DMS114 treated with DMSO at 0.1 percent for 48 hours (cell line): ENCODE measurements around the gene FADD.

ENCODE experiments used
- DNase-seq: peaks from one replicate; lab custom pipeline; 2025; ENCODE audit not compliant: unreplicated experiment; lab: John Stamatoyannopoulos, UW

FADD gene

GRCh38 chr11:70202920-70203750 lies at the start of gene FADD:
TSS of gene FADD (plus strand) at chr11:70203296. CDS start at chr11:70203460, 164 bp downstream.
- DNase-seq, result peak; percentile 100

DNA sequence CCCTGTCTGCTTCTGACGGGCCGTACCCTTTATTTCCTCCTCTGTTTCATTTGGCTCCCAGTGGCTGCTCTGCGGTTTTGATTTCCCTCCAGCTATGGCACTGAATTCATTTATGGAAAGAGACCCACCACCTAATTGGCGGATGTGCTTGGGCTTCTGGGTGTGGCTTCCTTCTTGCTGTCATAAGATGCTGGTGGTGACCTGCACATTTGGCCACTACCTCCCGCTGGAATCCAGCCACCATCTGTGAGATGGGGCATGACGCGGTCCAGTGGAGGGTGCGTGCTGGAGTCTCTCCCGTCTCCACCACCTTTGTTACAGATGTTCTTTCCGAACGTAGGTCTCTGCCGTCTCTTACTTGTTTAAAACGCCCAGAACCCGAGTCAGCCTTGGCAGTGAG lies 47.7 kb upstream of the FADD start:
- no peak for DNase-seq

- DNase-seq, result no peak
These were observed 46.6 kb upstream of the FADD start for GRCh38 chr11:70156291-70157037.

GRCh38 chr11:70158201-70158600 lies 44.9 kb upstream of the FADD start:
- DNase-seq, result no peak

- no peak for DNase-seq
These were observed 44.2 kb upstream of the FADD start for GRCh38 chr11:70158757-70159389.

DNA sequence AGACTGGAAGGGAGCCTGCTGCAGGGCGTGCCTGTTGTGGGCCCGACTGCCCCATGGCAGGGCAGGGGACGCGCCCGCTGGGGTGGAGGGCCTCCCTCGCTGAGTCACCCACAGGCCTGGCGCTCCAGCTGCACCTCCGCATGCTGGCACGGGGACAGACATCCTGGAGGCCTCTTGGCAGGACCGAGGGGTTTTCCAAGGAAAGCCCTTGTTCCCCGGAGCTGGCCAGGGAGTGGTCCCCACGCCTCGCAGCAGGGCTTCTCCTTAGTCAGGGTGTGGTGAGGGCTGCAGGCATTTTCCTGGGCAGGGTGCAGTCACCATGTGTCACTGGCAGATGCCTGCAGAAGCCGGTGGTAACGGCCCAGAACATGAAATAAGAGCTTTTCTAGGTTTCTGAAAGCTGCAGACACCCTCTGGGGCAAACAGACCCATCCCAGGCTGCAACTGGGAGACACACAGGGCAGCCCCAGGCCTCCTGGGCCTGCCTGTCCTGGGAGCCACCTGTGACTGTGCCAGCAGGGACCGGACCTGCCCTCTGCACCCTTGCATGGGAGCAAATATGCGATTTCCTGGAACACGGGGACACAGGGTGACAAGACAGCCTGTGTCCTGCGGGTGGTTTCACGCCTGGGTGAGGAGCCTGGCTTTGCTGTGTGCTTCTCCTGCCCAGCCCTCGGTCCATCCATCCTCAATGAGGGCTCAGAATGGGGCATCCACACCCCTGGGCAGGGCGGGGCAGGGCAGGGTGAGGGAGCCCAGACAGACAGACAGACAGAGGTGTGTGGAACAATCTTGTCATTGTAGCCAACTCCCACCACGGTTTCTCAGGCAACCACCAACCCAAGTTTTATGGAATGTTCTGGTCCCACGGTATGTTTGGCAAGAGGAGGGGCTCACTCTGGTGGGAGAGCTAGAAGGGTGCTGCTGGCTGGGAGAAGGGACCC lies 43.2 kb upstream of the FADD start:
- DNase-seq, result no peak

- DNase-seq, result no peak
These were observed 42.0 kb upstream of the FADD start for GRCh38 chr11:70161043-70161625.

- DNase-seq, result no peak
These were observed 38.4 kb upstream of the FADD start for GRCh38 chr11:70164705-70165104.

- DNase-seq, result no peak
These were observed 36.0 kb upstream of the FADD start for GRCh38 chr11:70167120-70167519.

GRCh38 chr11:70167723-70168404 lies 35.2 kb upstream of the FADD start:
- DNase-seq, result no peak

DNA sequence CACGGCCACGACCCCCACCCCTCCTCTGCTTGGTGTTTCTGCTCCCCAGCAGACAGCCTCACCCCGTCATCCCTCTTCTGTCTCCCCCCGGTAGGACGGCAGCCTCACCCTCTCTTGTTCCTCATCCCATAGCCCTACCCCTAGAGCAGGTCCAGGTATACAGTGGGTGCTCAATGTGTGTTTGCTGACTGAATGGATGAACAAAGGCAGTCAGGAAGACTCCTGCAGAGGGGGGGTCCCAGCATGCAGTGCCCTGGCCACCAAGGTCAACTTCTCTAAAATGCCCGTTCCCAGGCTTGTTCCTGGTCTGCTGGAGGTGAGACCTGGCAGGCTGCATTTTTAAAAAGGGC lies 34.7 kb upstream of the FADD start:
- DNase-seq, result no peak

DNA sequence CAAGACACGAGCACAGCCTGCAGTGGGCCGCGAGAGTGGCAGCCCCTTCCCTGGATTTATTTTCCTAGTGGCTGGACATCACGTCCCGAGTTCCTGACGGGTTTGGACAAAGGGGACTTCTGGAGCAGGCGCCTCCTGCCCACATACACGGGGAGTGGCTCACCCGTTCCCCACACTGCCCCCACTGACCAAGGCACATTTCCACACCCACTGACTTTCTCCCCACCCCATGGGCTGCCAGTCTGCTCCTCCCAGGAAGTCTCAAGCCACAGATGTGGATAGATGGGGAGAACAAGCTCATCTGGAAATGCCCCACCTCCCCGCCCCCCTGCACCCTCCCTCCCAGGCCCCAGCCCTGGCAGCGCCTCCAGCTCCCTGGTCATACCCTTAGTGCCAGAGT lies 34.0 kb upstream of the FADD start:
- DNase-seq, result no peak

DNA sequence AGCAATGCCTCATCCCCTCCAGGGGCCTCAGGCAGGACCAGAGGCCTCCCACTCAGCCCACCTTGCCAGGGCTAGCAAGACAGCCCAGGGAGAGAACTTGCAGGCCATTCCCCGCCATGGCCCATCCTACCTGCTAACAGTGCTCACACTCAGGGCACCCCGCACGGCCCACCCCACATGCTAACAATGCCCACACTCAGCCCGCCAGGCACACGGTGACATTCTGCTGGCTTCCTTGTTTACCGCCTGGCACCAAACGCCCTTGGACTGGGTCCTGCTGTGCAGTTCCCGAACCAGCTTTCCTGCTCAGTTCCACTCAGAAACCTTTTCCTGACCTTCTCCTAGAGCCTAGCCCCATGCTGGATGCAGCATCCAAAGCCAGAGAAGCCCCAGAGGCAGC lies 33.5 kb upstream of the FADD start:
- no peak for DNase-seq

- no peak for DNase-seq
These were observed 32.4 kb upstream of the FADD start for GRCh38 chr11:70170596-70171210.

DNA sequence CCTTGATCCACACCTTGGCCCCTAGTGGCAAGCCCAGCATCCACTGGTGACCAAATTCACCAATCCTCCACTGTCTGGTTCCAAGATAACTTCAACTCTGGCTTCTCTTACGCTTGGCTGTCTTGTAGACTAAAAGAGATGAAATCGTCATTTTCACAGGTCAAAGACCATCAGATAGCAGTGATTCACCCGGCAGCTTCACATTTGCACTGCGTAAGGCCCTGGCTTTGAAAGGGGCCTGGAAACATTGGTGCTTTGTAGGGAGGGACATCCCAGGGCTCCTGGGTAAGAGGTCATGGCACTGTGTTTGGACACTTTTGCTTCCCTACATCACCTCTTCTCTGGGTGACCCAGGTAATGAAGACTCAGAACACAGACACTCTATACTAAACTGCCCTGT lies 30.1 kb upstream of the FADD start:
- no peak for DNase-seq

DNA sequence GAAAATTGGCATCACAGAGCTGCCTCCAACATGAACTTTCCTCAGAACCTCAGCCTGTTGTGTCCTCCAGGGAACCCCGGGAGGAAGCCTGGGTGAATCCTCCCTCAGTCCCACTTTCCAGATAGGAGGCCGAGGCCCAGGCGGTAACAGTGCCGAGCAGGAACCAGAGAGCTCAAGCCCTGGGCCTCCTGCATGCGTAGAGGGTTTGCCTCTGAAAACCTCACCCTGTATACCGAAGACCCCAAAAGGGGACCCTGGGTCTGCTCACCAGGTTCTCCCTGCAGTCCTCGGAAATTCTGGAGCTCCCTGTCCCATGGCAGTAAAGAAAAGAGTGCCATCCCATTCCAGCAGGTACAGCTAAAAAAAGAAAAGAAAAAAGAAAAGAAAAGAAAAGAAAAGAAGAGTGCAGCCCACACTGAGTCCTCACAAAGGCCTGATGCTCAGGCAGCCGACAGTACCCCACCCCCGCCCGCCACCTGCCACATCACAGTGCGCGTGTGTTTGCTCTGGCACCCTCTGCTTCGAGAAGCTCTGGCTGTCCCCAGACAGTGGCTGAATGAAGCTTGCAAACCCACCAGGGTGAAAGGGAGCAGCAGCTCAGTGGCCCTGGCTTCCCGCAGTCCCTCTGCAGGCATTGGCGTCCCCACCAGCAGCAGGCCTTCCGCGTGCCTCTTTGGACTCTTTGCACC lies 28.4 kb upstream of the FADD start:
- DNase-seq, result no peak

DNA sequence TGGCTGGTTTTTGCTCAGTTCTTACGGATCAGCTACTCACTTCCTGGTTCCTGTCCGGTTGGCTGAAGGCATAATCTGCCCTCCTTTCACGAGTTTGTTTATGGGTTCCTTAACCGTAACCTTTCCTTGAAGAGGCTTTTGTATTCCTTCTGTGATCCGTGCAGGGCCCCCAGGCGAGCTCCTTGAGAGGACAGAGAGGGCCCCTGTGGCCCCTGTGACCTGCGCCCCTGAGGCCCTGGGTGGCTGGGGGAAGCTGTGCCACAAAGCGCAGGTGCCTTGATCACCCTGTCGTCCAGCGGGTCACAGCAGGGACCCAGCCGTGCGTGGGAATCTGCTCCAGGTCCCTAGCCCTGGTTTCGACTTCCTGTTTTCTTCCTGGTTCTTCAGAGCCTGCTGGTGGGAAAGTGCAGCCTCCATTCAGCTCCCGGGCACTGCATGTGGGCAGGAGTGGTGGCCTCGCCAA lies 27.8 kb upstream of the FADD start:
- no peak for DNase-seq

GRCh38 chr11:70176940-70177689 lies 26.0 kb upstream of the FADD start:
- peak; percentile 81 for DNase-seq
